Muscle layer of colon (tissue), 2 donors: ENCODE data around the gene FRYL.
"Not testable (repeated sequence)": the region's sequence is repeated elsewhere in the genome, so short reads cannot be mapped to it uniquely, and the experiment has no call there.

Experiments
- H3K27ac ChIP-seq: one replicate; pipeline ENCODE4 v1.7.0; 2013; ENCODE audit warnings: low read depth, mild to moderate bottlenecking, low read length, moderate library complexity
- H3K27me3 ChIP-seq, 2 donors: one replicate each; pipeline ENCODE4 v1.7.0; 2013; ENCODE audit warnings: low read length in 2 of 2, mild to moderate bottlenecking in 2 of 2; ENCODE audit not compliant: insufficient read depth in 2 of 2, control insufficient read depth in 1 of 2
- H3K36me3 ChIP-seq: one replicate; pipeline ENCODE4 v1.7.0; 2013; ENCODE audit warnings: mild to moderate bottlenecking, low read length; ENCODE audit not compliant: insufficient read depth
- H3K4me1 ChIP-seq: one replicate; pipeline ENCODE4 v1.7.0; 2013; ENCODE audit warnings: mild to moderate bottlenecking, low read length; ENCODE audit not compliant: insufficient read depth
- H3K4me3 ChIP-seq, 2 donors: one replicate each; pipeline ENCODE4 v1.7.0; 2013; ENCODE audit warnings: low read length in 2 of 2, low read depth in 1 of 2, mild to moderate bottlenecking in 1 of 2, moderate library complexity in 1 of 2
- H3K9ac ChIP-seq: one replicate; pipeline ENCODE4 v1.7.0; 2013; ENCODE audit warnings: low read length
- H3K9me3 ChIP-seq: one replicate; pipeline ENCODE4 v1.7.0; 2013; ENCODE audit warnings: mild to moderate bottlenecking, low read length
- donor health status: abdominal sarcoma.
- donor health status: Adenocarcinoma of cecum.

Gene FRYL

GRCh38 chr4:48470570-48470969, 309.5 kb downstream of the FRYL start:
- no peak overlapping the region for H3K27ac ChIP-seq
- H3K36me3 ChIP-seq: no peaks in the 10 kb centered on the region
- no peak overlapping the region for H3K9ac ChIP-seq
- H3K4me1 ChIP-seq: no peaks in the 10 kb centered on the region
- no peak overlapping the region for H3K4me3 ChIP-seq
- H3K9me3 ChIP-seq: no peaks in the 10 kb centered on the region
- H3K27me3 ChIP-seq: no peaks in the 10 kb centered on the region

GRCh38 chr4:48470137-48470536, 309.9 kb downstream of the FRYL start:
- no peak overlapping the region for H3K4me3 ChIP-seq

GRCh38 chr4:48467891-48468290, 312.2 kb downstream of the FRYL start:
- H3K4me3 ChIP-seq: no peak overlapping the region
- H3K9ac ChIP-seq: no peak overlapping the region
- no peaks in the 10 kb centered on the region for H3K4me1 ChIP-seq
- no peaks in the 10 kb centered on the region for H3K27me3 ChIP-seq
- H3K36me3 ChIP-seq: no peaks in the 10 kb centered on the region
- H3K9me3 ChIP-seq: no peaks in the 10 kb centered on the region
- no peak overlapping the region for H3K27ac ChIP-seq

More at GRCh38 chr4:48470137-48470536, 309.9 kb downstream of the FRYL start:
- no peaks in the 10 kb centered on the region for H3K27me3 ChIP-seq
- no peaks in the 10 kb centered on the region for H3K9me3 ChIP-seq
- H3K9ac ChIP-seq: no peak overlapping the region
- no peaks in the 10 kb centered on the region for H3K4me1 ChIP-seq
- H3K36me3 ChIP-seq: no peaks in the 10 kb centered on the region
- H3K27ac ChIP-seq: no peak overlapping the region

- Histone ChIP-seq H3K27ac (no peak overlapping the region), H3K9ac (no peak overlapping the region), H3K4me1 (no peaks in the 10 kb centered on the region), H3K9me3 (no peaks in the 10 kb centered on the region), H3K36me3 (no peaks in the 10 kb centered on the region), H3K27me3 (no peaks in the 10 kb centered on the region), H3K4me3 (no peak overlapping the region)
Observed at GRCh38 chr4:48467442-48467841, 312.6 kb downstream of the FRYL start.

GRCh38 chr4:48462363-48462762, 317.7 kb downstream of the FRYL start:
- no peaks in the 10 kb centered on the region for H3K27me3 ChIP-seq
- H3K4me1 ChIP-seq: no peaks in the 10 kb centered on the region
- no peaks in the 10 kb centered on the region for H3K9me3 ChIP-seq
- H3K36me3 ChIP-seq: no peaks in the 10 kb centered on the region
- no peak overlapping the region for H3K27ac ChIP-seq
- no peak overlapping the region for H3K4me3 ChIP-seq
- H3K9ac ChIP-seq: no peak overlapping the region

- Histone ChIP-seq H3K9me3 (no peaks in the 10 kb centered on the region), H3K4me1 (no peaks in the 10 kb centered on the region), H3K36me3 (no peaks in the 10 kb centered on the region), H3K27ac (no peak overlapping the region), H3K9ac (no peak overlapping the region), H3K27me3 (no peaks in the 10 kb centered on the region), H3K4me3 (no peak overlapping the region)
Observed at GRCh38 chr4:48461000-48461399, 319.1 kb downstream of the FRYL start.

GRCh38 chr4:48454591-48454990, 325.5 kb downstream of the FRYL start:
- Histone ChIP-seq H3K27me3 (no peaks in the 10 kb centered on the region), H3K4me1 (no peaks in the 10 kb centered on the region), H3K4me3 (no peak overlapping the region), H3K9ac (no peak overlapping the region), H3K36me3 (no peaks in the 10 kb centered on the region), H3K9me3 (no peaks in the 10 kb centered on the region), H3K27ac (no peak overlapping the region)

- H3K9ac ChIP-seq, H3K4me1 ChIP-seq, H3K27me3 ChIP-seq, H3K9me3 ChIP-seq, H3K27ac ChIP-seq, H3K36me3 ChIP-seq, H3K4me3 ChIP-seq: not testable (repeated sequence)
Observed at GRCh38 chr4:48451656-48452055, 328.4 kb downstream of the FRYL start.

GRCh38 chr4:48450740-48451139, 329.3 kb downstream of the FRYL start:
- H3K9me3 ChIP-seq: no peaks in the 10 kb centered on the region
- no peaks in the 10 kb centered on the region for H3K27me3 ChIP-seq
- no peak overlapping the region for H3K4me3 ChIP-seq
- no peak overlapping the region for H3K9ac ChIP-seq
- H3K27ac ChIP-seq: no peak overlapping the region
- H3K4me1 ChIP-seq: no peaks in the 10 kb centered on the region
- no peaks in the 10 kb centered on the region for H3K36me3 ChIP-seq

- Histone ChIP-seq H3K4me1 (no peaks in the 10 kb centered on the region), H3K9me3 (no peaks in the 10 kb centered on the region), H3K4me3 (no peak overlapping the region), H3K27me3 (no peaks in the 10 kb centered on the region), H3K36me3 (no peaks in the 10 kb centered on the region), H3K9ac (no peak overlapping the region), H3K27ac (no peak overlapping the region)
Observed at GRCh38 chr4:48449151-48449550, 330.9 kb downstream of the FRYL start.
